Daoy (cell line): ENCODE data around the gene PRDM10. TPM values are rescaled to one million over a fixed set of nuclear protein-coding genes. Genes with fewer than 3 reads are reported as not detected.

Experiments
- total RNA-seq: library from RNA; depleted of rRNA; stranded (reverse); fragments of >200 nt; shearing (Covaris generic); gene quantifications from 2 replicates; pipeline ENCODE4 v1.2.3, GENCODE V29; 2014; rRNA removed

The PRDM10 gene
- total RNA-seq, 1 experiment from 2014 or later: 4.4 TPM

Other genes with a start within 250 kb of the PRDM10 start
- not detected in 2 replicates for gene TMEM45B, start 187.0 kb downstream of the PRDM10 start, total RNA-seq
- 20.2 and 21.5 TPM in 2 replicates for gene NFRKB, start 107.3 kb downstream of the PRDM10 start, total RNA-seq
- 94.6 and 103 TPM in 2 replicates for gene APLP2, start 67.1 kb upstream of the PRDM10 start, total RNA-seq
- not detected in 2 replicates for gene ST14, start 156.9 kb upstream of the PRDM10 start, total RNA-seq